ENCODE results near the gene MCFD2.

DNA sequence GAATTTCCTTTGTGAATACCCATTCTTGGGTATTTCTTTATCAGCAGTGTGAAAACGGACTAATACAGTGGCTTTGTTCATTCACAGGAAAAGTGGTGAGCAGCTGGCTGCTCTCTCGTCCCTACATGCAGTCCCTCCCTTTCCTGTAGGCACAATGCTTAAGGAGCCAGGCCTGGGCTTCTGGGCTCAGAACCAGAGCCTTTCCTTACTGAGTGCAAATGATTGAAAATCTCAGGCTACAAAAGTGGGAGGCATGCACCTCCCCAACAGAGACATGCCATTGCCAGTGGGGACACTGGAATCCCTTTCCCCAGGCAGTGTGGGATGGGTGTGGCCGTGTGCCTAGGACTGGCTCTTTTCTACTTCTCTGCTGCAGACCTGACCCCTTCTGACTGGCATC is 61.3 kb downstream of the MCFD2 start:
- TF ChIP-seq, protein P1, sequence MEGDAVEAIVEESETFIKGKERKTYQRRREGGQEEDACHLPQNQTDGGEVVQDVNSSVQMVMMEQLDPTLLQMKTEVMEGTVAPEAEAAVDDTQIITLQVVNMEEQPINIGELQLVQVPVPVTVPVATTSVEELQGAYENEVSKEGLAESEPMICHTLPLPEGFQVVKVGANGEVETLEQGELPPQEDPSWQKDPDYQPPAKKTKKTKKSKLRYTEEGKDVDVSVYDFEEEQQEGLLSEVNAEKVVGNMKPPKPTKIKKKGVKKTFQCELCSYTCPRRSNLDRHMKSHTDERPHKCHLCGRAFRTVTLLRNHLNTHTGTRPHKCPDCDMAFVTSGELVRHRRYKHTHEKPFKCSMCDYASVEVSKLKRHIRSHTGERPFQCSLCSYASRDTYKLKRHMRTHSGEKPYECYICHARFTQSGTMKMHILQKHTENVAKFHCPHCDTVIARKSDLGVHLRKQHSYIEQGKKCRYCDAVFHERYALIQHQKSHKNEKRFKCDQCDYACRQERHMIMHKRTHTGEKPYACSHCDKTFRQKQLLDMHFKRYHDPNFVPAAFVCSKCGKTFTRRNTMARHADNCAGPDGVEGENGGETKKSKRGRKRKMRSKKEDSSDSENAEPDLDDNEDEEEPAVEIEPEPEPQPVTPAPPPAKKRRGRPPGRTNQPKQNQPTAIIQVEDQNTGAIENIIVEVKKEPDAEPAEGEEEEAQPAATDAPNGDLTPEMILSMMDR (IDR thresholded peaks at IDR 0.05): no peak
- no peak for TF ChIP-seq EZH2 (IDR thresholded peaks at IDR 0.05)

Measured in neural progenitor cell (in vitro differentiated cells).